A673 (cell line): Measurements from ENCODE around the gene CARD9. TPM values are rescaled to one million over a fixed set of nuclear protein-coding genes. Genes with fewer than 3 reads are reported as not detected.

Experiments
- BruUV-seq: library from RNA; stranded (reverse); fragments of 400-500 nt; replicated peaks from 2 replicates; lab custom pipeline; 2021; lab: Mats Ljungman, UMichigan
- CTCF ChIA-PET: fragments of 300-600 bp; sonication (Branson Sonifier 250); formaldehyde crosslinking; loops from one replicate; lab custom pipeline; 2022; ENCODE audit warnings: antibody characterized with exemption; lab: Charles Lee
- POLR2A ChIA-PET: fragments of 300-600 bp; sonication (Branson Sonifier 250); formaldehyde crosslinking; loops from one replicate; lab custom pipeline; 2022; ENCODE audit warnings: antibody characterized with exemption; ENCODE audit not compliant: low non-redundant PET; lab: Charles Lee
- DNase-seq: peaks from one replicate; pipeline ENCODE4 v3.0.0-alpha.2; 2015; ENCODE audit warnings: low spot score
- H3K27ac ChIP-seq: fragments of 200-600 bp; sonication (generic); 2 replicates; pipeline ENCODE4 v1.5.1; 2016; ENCODE audit warnings: mixed run types, low read depth, mild to moderate bottlenecking, mixed read lengths, antibody characterized with exemption, low read length; ENCODE audit not compliant: poor library complexity, severe bottlenecking
- H3K27me3 ChIP-seq: fragments of 200-600 bp; sonication (generic); replicated peaks from 2 replicates; pipeline ENCODE4 v1.6.1; 2017; ENCODE audit warnings: mixed run types, low read depth, mild to moderate bottlenecking, mixed read lengths, antibody characterized with exemption, low read length; ENCODE audit not compliant: insufficient read depth, poor library complexity
- H3K36me3 ChIP-seq: fragments of 200-600 bp; sonication (generic); 2 replicates; pipeline ENCODE4 v1.6.1; 2016; ENCODE audit warnings: mixed run types, mild to moderate bottlenecking, mixed read lengths, antibody characterized with exemption, low read length; ENCODE audit not compliant: insufficient read depth, poor library complexity, severe bottlenecking
- H3K4me1 ChIP-seq: fragments of 200-600 bp; sonication (generic); 2 replicates; pipeline ENCODE4 v1.6.1; 2017; ENCODE audit warnings: mixed run types, mild to moderate bottlenecking, mixed read lengths, antibody characterized with exemption, low read length; ENCODE audit not compliant: insufficient read depth, poor library complexity, severe bottlenecking
- H3K4me3 ChIP-seq: fragments of 200-600 bp; sonication (generic); 2 replicates; pipeline ENCODE4 v1.5.1; 2016; ENCODE audit warnings: low read depth, mixed run types, mild to moderate bottlenecking, mixed read lengths, low read length; ENCODE audit not compliant: poor library complexity, severe bottlenecking
- H3K9me3 ChIP-seq: fragments of 200-600 bp; sonication (generic); 2 replicates; pipeline ENCODE4 v1.6.1; 2016; ENCODE audit warnings: mixed run types, low read depth, mild to moderate bottlenecking, mixed read lengths, antibody characterized with exemption, low read length; ENCODE audit not compliant: poor library complexity, severe bottlenecking
- CTCF ChIP-seq: fragments of 300-800, 200-600 bp; sonication (generic); conservative IDR thresholded peaks from 2 replicates; pipeline ENCODE4 v1.5.1; 2017; ENCODE audit warnings: low read depth, mild to moderate bottlenecking, antibody characterized with exemption, low read length, moderate library complexity, mixed read lengths
- EZH2 ChIP-seq: fragments of 200-600 bp; sonication (generic); IDR thresholded peaks from 2 replicates; pipeline ENCODE4 v1.6.1; 2017; ENCODE audit warnings: borderline replicate concordance, low read depth, mild to moderate bottlenecking, mixed read lengths, antibody characterized with exemption, low read length; ENCODE audit not compliant: poor library complexity, severe bottlenecking
- intact Hi-C: fragments of 100-400 bp; cut with micrococcal nuclease; formaldehyde crosslinking; loops from one replicate; pipeline ENCODE4 v1.10.0; 2022; ENCODE audit not compliant: unreplicated experiment
- total RNA-seq: library from RNA; stranded (reverse); gene quantifications from 2 replicates; pipeline ENCODE4 v1.2.3, GENCODE V29; 2021

The CARD9 gene
- total RNA-seq, 1 experiment from 2014 or later: 5.4 TPM

- no peaks in the 10 kb centered on the region for H3K36me3 ChIP-seq
- H3K27ac ChIP-seq: peak overlapping the region; percentile 82
- H3K9me3 ChIP-seq: no peaks in the 10 kb centered on the region
- H3K27me3 ChIP-seq: no peaks in the 10 kb centered on the region
- peak overlapping the region; percentile 36 for H3K4me3 ChIP-seq
- peaks cover 12% of the 10 kb centered on the region for H3K4me1 ChIP-seq
- no TSS peak for BruUV-seq
- CTCF ChIA-PET: no interaction called here
- DNase-seq: peak; percentile 90
- TF ChIP-seq CTCF (no peak), EZH2 (no peak)
- POLR2A ChIA-PET: no interaction called here
- intact Hi-C loops: no loop called here
These were observed 31.0 kb downstream of the CARD9 start for GRCh38 chr9:136342181-136343120.

- Histone ChIP-seq H3K36me3 (peaks cover 5% of the 10 kb centered on the region), H3K27me3 (no peaks in the 10 kb centered on the region), H3K27ac (no peak overlapping the region), H3K9me3 (no peaks in the 10 kb centered on the region), H3K4me1 (peaks cover 12% of the 10 kb centered on the region), H3K4me3 (no peak overlapping the region)
- no TSS peak for BruUV-seq
- intact Hi-C loops: no loop called here
- DNase-seq: no peak
- POLR2A ChIA-PET: no interaction called here
- CTCF ChIA-PET: no interaction called here
- no peak for TF ChIP-seq EZH2
These were observed 31.7 kb downstream of the CARD9 start for GRCh38 chr9:136341769-136342168.

GRCh38 chr9:136341042-136341655 is 32.3 kb downstream of the CARD9 start:
- TF ChIP-seq EZH2 (no peak), CTCF (no peak)
- Histone ChIP-seq H3K36me3 (peaks cover 7% of the 10 kb centered on the region), H3K4me1 (peaks cover 12% of the 10 kb centered on the region), H3K9me3 (no peaks in the 10 kb centered on the region), H3K27ac (no peak overlapping the region), H3K4me3 (no peak overlapping the region), H3K27me3 (no peaks in the 10 kb centered on the region)
- BruUV-seq: no TSS peak
- ChIA-PET POLR2A (no interaction called here), CTCF (no interaction called here)
- DNase-seq: no peak
- intact Hi-C loops: no loop called here
